Omental fat pad (tissue), 4 donors: ENCODE measurements around the gene TLE1. TPM values are rescaled to one million over a fixed set of nuclear protein-coding genes. Genes with fewer than 3 reads are reported as not detected.

Experiments
- ATAC-seq: fragments of 150-250 bp; one replicate; pipeline ENCODE4 v1.9.1; 2016; ENCODE audit warnings: mild to moderate bottlenecking, moderate library complexity; ENCODE audit not compliant: low FRiP score
- DNase-seq: peaks from one replicate; pipeline ENCODE4 v3.0.0-alpha.2; 2019; ENCODE audit warnings: low spot score
- CTCF ChIP-seq, 3 donors: fragments of 450-650 bp; IDR thresholded peaks; one replicate each; pipeline ENCODE4 v1.5.1; 2016 to 2017; ENCODE audit warnings: antibody characterized with exemption in 3 of 3, mild to moderate bottlenecking in 3 of 3, moderate library complexity in 2 of 3
- total RNA-seq, 4 donors: library from RNA; depleted of rRNA; stranded (reverse); fragments of >200 nt; gene quantifications; one replicate each; pipeline ENCODE4 v1.1.0, GENCODE V29; 2016

TLE1 gene
- total RNA-seq, 4 donors from 2014 or later, result 75.3 to 136 (median 80.1) TPM

- TF ChIP-seq CTCF (IDR thresholded peaks at IDR 0.05), result no peak
- DNase-seq (no peak), ATAC-seq (no peak)
Measured at GRCh38 chr9:81629440-81629839, 59.9 kb downstream of the TLE1 start.

GRCh38 chr9:81628897-81629296 is 60.5 kb downstream of the TLE1 start:
- no peak for TF ChIP-seq CTCF (IDR thresholded peaks at IDR 0.05)
- DNase-seq, result no peak

GRCh38 chr9:81627481-81627880 is 61.9 kb downstream of the TLE1 start:
- no peak for DNase-seq
- TF ChIP-seq CTCF (IDR thresholded peaks at IDR 0.05), result no peak
- ATAC-seq, result no peak

More at GRCh38 chr9:81628897-81629296, 60.5 kb downstream of the TLE1 start:
- ATAC-seq, result no peak

- DNase-seq, result no peak
- no peak for TF ChIP-seq CTCF (IDR thresholded peaks at IDR 0.05)
- ATAC-seq, result no peak
Measured at GRCh38 chr9:81626511-81626910, 62.8 kb downstream of the TLE1 start.

GRCh38 chr9:81625969-81626368 is 63.4 kb downstream of the TLE1 start:
- no peak for TF ChIP-seq CTCF (IDR thresholded peaks at IDR 0.05)
- ATAC-seq (no peak), DNase-seq (no peak)

GRCh38 chr9:81623778-81624177 is 65.6 kb downstream of the TLE1 start:
- DNase-seq (no peak), ATAC-seq (no peak)
- no peak for TF ChIP-seq CTCF (IDR thresholded peaks at IDR 0.05)

GRCh38 chr9:81622471-81623255 is 66.7 kb downstream of the TLE1 start:
- DNase-seq (no peak), ATAC-seq (no peak)
- TF ChIP-seq CTCF (IDR thresholded peaks at IDR 0.05), result no peak
